ENCODE data around the gene TOP1.
"Not testable (repeated sequence)": the region's sequence is repeated elsewhere in the genome, so short reads cannot be mapped to it uniquely, and the experiment has no call there.

Gene TOP1

GRCh38 chr20:40996326-40996725 lies 32.3 kb upstream of the TOP1 start:
- H3K4me3 ChIP-seq (ENCODE audit: low read depth, low read length), result no peak overlapping the region
- TF ChIP-seq CTCF (IDR thresholded peaks at IDR 0.05; ENCODE audit: low read depth, low read length, missing control alignments), result no peak
- DNase-seq (ENCODE audit: low read depth), result no peak

DNA sequence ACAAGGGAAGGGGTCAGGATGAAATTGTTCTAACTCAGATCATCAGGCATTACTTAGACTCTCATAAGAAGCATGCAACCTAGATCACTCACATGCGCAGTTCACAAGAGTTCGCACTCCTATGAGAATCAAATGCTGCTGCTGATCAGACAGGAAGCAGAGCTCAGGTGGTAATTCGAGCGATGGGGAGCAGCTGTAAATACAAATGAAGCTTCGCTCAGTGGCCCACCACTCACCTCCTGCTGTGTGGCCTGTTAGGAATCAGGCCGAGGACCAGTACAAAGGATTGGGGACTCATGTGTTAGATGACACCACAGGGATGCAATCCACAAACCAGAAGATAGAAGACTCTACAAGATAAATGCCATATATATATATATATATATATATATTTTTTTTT lies 31.5 kb upstream of the TOP1 start:
- no peak for DNase-seq (ENCODE audit: low read depth)
- TF ChIP-seq CTCF (IDR thresholded peaks at IDR 0.05; ENCODE audit: low read depth, low read length, missing control alignments), result no peak
- no peak overlapping the region for H3K4me3 ChIP-seq (ENCODE audit: low read depth, low read length)

GRCh38 chr20:40999841-41000240 lies 28.8 kb upstream of the TOP1 start:
- H3K4me3 ChIP-seq (ENCODE audit: low read depth, low read length), result no peak overlapping the region
- no peak for DNase-seq (ENCODE audit: low read depth)
- no peak for TF ChIP-seq CTCF (IDR thresholded peaks at IDR 0.05; ENCODE audit: low read depth, low read length, missing control alignments)

DNA sequence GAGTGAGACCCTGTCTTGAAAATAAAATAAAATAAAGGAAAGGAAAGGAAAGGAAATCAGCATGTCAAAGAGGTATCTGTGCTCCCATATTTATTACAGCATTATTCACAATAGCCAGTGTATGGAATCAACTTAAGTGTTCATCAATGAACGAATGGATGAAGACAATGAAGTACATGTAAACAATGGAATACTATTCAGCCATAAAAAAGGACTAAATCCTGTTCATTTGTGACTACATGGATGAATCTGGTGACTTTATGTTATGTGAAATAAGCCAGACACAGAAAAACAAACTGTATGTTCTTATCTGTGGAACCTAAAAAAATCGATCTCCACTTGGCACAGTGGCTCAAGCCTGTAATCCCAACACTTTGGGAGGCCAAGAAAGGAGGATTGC lies 28.0 kb upstream of the TOP1 start:
- H3K4me3 ChIP-seq (ENCODE audit: low read depth, low read length), result no peak overlapping the region
- no peak for DNase-seq (ENCODE audit: low read depth)
- no peak for TF ChIP-seq CTCF (IDR thresholded peaks at IDR 0.05; ENCODE audit: low read depth, low read length, missing control alignments)

- no peak for TF ChIP-seq CTCF (IDR thresholded peaks at IDR 0.05; ENCODE audit: low read depth, low read length, missing control alignments)
- no peak for DNase-seq (ENCODE audit: low read depth)
- no peak overlapping the region for H3K4me3 ChIP-seq (ENCODE audit: low read depth, low read length)
Observed at GRCh38 chr20:41001497-41001896, 27.1 kb upstream of the TOP1 start.

DNA sequence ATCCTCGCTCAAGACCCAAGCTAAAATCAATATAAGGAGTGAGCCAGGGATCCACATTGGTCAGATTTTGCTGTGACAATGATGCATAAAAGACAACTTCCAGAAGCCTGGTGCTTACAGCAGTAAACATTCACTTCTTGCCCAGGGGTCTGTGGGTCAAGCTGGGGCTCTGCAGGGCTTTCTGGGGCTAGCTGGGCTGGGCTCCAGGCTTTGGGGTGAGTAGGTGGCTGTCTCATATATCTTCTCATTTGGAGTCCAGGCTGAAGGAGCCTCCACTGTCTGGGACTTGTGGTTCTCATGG lies 25.8 kb upstream of the TOP1 start:
- TF ChIP-seq CTCF (IDR thresholded peaks at IDR 0.05; ENCODE audit: low read depth, low read length, missing control alignments), result no peak
- no peak overlapping the region for H3K4me3 ChIP-seq (ENCODE audit: low read depth, low read length)
- DNase-seq (ENCODE audit: low read depth), result no peak

DNA sequence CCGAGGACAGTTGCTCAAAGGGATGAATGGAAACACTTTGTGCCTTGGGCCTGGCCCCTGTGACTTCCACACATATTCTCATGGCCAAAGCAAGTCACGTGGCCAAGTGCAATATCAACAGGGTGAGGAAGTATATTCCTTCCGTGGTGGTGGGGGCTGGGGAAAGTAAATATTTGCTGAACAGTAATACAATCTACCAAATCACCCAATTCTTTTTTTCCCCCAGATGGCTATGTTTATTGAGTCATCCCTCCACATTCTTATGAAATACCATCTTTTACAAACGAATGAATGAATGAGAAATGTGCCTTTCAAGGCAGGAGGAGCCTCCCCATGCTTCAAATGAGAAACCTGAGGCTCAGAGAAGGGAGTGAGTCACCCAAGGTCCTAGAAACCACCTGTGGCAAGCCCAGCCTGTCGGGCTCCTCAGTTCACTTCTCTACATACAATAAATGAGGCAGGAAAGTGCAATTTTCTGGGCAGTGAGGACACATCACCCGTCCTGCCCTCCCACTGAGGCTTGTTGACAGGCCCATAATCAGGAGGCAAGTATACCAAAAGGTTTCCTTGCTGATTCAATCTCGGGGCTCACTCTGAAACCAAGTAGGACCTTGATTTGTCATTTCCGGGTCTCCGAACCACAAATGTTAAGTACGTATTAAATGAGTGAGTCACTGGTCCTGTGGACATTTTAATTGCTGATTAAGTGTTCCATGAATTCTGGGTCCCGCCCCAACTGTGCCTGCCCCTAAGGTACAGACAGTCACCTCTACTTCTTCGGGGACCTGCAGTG lies 25.3 kb upstream of the TOP1 start:
- no peak for DNase-seq (ENCODE audit: low read depth)
- H3K4me3 ChIP-seq (ENCODE audit: low read depth, low read length), result no peak overlapping the region
- TF ChIP-seq CTCF (IDR thresholded peaks at IDR 0.05; ENCODE audit: low read depth, low read length, missing control alignments), result no peak

GRCh38 chr20:41003936-41004294 lies 24.7 kb upstream of the TOP1 start:
- DNase-seq (ENCODE audit: low read depth); H3K4me3 ChIP-seq (ENCODE audit: low read depth, low read length): not testable (repeated sequence)
